ENCODE measurements around the gene ADAM12.

- TF ChIP-seq PCBP1 (IDR thresholded peaks at IDR 0.05; ENCODE audit: borderline replicate concordance, low read depth, low read length) (no peak), POLR2G (IDR thresholded peaks at IDR 0.05; ENCODE audit: low read depth, low read length) (no peak), TGIF2 (CRISPR knock-in tag; IDR thresholded peaks at IDR 0.05) (no peak), FOXJ3 (CRISPR knock-in tag; IDR thresholded peaks at IDR 0.05; ENCODE audit: borderline replicate concordance) (no peak), PHF8 (CRISPR knock-in tag; IDR thresholded peaks at IDR 0.05) (no peak), CTCF (CRISPR knock-in tag; IDR thresholded peaks at IDR 0.05) (no peak), ZNF317 (CRISPR knock-in tag; IDR thresholded peaks at IDR 0.05) (no peak), ZNF564 (CRISPR knock-in tag; IDR thresholded peaks at IDR 0.05) (no peak), MTA1 (CRISPR knock-in tag; IDR thresholded peaks at IDR 0.05; ENCODE audit: borderline replicate concordance) (no peak), ZFX (CRISPR knock-in tag; IDR thresholded peaks at IDR 0.05; ENCODE audit: low read depth) (no peak), FOXP4 (CRISPR knock-in tag; IDR thresholded peaks at IDR 0.05) (no peak)
These were observed 315.7 kb downstream of the ADAM12 start for GRCh38 chr10:126072622-126073021.
